Skin of body (tissue), 2 donors: ENCODE results near the gene GPC1. TPM values are rescaled to one million over a fixed set of nuclear protein-coding genes. Genes with fewer than 3 reads are reported as not detected.

Experiments
- DNase-seq: peaks from one replicate; lab custom pipeline; 2025; lab: John Stamatoyannopoulos, UW
- total RNA-seq: library from RNA; depleted of rRNA; stranded (reverse); fragments of >200 nt; gene quantifications from one replicate; pipeline ENCODE4 v1.2.3, GENCODE V29; 2014

The GPC1 gene
- total RNA-seq, 1 donor from 2014 or later: 25.4 TPM

GRCh38 chr2:240442891-240443715 is 7.6 kb downstream of the GPC1 start:
- no peak for DNase-seq

- no peak for DNase-seq
Observed at GRCh38 chr2:240443891-240444301, 8.4 kb downstream of the GPC1 start.

GRCh38 chr2:240444464-240444863 is 9.0 kb downstream of the GPC1 start:
- DNase-seq: no peak

- no peak for DNase-seq
Observed at GRCh38 chr2:240445961-240446663, 10.6 kb downstream of the GPC1 start.

- no peak for DNase-seq
Observed at GRCh38 chr2:240446664-240447175, 11.3 kb downstream of the GPC1 start.

GRCh38 chr2:240447331-240447730 is 11.9 kb downstream of the GPC1 start:
- DNase-seq: no peak

DNA sequence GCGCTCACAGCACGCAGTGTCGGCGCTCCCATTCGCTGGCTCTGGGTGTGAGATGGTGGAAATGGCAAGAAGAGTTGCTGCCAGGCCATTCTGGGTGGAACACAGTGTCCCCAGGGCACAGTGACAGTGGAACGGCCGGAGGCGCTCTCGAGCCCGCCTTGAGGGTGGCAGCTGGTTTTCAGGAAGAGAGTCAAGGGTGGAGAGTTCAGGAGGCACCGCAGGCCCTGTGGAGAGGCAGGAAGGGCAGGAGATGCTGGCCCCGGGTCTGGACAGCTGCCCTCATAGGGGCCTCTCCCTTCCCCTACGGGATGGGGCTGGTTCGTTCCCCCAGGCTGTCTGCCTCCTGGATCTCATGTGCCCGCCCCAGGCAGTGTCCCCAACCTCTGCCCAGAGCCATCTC is 12.5 kb downstream of the GPC1 start:
- DNase-seq: no peak

- DNase-seq: no peak
Observed at GRCh38 chr2:240448387-240449274, 13.2 kb downstream of the GPC1 start.

GRCh38 chr2:240449764-240450531 is 14.5 kb downstream of the GPC1 start:
- no peak for DNase-seq

- no peak for DNase-seq
Observed at GRCh38 chr2:240450532-240451107, 15.2 kb downstream of the GPC1 start.

DNA sequence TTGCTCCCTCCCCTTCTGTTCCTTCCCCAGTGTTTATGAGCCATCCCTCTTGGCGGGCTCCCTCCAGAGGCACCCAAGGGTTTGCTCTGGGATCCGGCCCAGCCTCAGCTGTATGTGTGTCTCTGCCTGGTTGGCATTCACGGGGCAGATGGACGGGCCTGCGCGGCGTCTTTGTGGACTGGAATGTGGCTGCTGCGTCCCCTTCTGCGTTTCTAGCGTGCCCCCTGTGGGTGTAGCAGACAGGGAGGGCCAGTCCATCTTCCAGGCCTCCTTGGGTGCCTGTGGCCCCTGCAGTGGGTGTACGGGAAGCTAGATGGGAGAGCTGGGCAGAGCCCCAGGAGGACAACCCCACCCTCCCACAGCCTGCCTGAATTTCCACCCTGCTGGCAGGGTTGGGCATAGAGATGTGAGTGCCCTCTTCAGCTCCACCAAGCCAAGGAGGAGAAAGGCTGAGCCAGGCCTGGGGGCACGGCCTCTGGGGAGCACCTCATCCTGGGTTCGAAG is 15.7 kb downstream of the GPC1 start:
- DNase-seq: no peak

DNA sequence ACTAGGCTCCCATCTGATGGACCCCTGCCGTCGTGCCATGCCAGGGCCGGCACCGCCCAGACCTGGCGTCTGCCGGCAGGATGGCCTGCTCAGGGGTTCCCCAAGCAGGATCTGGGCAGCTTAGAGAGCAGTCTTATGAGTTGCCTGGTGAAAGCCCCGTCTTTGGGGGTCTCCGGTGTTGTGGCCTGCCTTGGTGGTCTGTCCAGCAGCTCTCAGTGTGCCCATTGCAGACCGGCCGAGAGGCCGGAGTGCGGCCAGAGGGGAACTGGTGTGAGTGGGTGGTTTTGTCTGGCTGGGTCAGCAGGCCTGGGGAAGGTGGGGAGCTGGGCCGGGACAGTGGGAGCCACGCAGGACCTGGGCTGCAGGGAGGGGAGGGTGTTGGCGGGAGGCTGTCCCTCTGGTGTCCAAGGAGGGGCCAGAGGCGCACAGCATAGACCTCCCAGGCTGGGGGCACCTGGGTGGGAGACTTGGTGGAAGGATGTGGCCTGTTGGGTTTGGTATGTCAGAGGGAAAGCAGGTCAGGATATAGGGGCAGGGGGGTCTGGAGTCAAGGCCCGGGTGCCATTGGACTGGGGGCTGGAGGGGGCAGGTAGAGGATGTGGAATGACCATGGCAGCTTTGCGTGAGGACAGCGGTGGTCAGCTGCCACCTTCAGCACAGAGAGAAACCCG is 16.5 kb downstream of the GPC1 start:
- DNase-seq: no peak

- no peak for DNase-seq
Observed at GRCh38 chr2:240452462-240453256, 17.2 kb downstream of the GPC1 start.

- DNase-seq: no peak
Observed at GRCh38 chr2:240453461-240454105, 18.1 kb downstream of the GPC1 start.

DNA sequence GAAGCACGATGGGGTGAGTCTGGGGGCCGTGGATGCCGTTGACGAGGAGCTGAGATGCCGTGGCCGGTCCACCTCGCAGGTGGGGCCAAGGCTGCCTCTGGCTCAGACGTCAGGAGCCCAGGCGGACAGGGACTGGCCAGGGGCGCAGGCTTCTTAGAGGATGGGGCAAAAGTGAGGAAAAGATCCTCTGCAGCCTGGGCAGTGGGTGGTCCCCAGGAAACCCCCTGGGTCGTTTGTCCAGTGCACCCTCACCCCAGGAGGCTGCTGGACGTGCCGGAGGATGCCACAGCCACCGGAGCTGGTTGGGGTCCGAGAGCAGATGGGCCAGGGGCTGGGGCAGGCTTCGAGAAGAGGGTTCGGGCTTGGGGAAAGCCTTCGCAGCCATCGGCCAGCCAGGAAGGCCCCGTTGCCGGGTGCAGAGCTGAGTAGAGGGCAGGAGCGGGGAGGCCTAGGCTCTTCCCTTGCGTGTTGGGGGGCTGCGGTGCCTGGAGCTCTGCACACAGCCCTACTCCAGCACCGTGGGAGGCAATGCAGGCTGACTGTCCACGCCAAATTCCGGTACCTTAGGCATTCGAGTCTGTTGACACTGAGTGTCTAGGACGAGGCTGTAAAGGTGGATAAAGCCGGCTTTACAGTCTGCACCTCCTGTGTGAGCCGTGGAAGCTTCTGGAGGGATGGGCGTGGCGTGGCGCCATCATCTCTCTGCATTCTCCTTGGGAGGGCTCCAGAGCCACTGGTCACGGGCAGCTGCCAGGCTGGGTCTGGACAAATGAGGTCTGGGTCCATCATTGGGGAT is 18.8 kb downstream of the GPC1 start:
- DNase-seq: no peak

- DNase-seq: no peak
Observed at GRCh38 chr2:240455272-240455646, 19.8 kb downstream of the GPC1 start.

DNA sequence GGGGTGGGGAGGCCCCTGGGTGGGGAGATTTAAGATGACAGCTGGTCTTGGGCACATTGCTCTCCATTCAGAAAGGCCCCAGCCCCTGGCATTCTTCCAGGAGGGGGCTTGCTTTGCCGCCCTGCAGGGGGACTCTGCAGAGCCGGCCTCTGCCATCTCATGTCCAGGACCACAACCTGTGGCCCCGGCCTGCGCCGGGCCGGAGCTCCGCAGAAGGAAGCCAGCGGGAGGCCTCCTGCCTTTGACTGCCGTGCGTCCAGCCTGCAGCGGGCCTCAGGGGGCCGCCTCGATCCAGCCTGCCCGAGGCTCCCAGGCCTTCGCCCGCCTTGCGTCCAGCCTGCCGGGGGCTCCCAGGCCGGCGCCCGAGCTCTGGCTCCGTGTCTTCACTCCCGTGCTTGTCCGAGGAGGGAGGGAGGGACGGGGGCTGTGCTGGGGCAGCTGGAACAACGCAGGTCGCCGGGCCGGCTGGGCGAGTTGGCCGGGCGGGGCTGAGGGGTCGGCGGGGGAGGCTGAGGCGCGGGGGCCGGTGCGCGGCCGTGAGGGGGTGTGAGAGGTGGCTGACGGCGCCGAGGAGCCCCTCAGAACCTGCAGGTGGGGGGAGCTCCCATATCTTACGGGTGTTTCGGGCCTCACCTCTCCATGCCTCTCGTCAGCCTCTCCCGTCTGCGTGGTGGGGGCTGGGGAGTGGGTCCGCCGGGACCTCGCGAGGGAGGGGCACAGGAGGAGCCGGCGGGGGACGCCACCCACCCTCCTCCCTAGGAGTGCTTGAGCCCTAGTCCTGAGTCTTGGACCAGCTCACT is 20.4 kb downstream of the GPC1 start:
- no peak for DNase-seq
